GM19193 (cell line): ENCODE results near the gene ATP5F1B.

Source experiments
- POLR2A ChIP-seq: IDR thresholded peaks from 4 replicates; pipeline ENCODE4 v1.6.1; 2011; ENCODE audit not compliant: insufficient read depth, insufficient read length; ENCODE audit errors: extremely low read depth

ATP5F1B gene

DNA sequence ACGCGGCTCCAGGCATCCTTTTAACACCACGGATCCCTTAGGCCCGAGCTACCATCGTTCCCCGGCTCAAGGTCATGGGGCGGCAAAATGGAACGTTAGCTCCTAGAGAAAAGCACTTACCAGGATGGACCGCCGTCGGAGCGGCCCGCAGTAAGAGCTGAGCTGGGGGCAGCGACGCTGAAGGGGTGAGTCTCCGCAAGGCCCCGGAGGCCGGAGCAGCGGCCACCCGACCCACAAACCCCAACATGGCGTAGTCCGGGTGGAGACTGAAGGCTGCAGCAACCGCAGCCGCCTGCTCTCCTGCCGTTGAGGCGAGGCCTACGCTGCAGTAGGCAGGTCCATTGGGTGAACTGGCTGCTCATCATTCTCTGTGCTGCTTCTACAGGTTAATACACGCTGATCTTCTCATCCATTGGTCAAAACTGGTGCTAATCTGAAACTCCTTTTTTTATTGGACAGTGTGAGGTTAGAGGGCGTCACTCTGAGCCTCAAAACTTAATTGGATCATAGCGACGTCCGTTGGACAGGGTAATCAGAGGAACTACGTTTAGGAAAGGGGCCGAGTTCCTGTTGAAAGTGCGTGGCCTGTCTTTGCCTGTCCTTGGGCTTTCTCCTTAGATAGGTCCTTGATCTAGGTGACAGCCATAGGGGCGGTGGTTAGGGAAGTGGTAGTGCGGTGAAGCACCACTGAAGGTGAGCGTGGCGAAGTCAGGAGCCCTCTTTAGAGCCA is at the start of gene ATP5F1B:
Gene ATP5F1B (minus strand): TSS at position 268 of the 730 bp plus-strand sequence. CDS start 21 bp downstream, at position 247.
- TF ChIP-seq POLR2A = peak; percentile 99

DNA sequence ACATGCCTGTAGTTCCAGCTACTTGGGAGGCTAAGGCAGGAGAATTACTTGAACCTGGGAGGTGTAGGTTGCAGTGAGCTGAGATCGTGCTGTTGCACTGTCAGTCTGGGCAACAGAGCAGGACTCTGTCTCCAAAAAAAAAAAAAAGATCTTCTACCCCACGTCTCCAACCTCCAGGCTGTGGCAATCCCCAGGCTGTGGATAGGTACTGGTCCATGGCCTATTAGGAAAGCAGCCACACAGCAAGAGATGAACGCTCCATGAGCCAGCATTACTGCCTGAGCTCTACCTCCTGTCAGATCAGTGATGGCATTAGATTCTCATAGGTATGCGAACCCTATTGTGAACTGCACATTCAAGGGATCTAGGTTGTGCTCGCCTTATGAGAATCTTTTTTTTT is 48.4 kb upstream of the ATP5F1B start:
- no peak for TF ChIP-seq POLR2A

DNA sequence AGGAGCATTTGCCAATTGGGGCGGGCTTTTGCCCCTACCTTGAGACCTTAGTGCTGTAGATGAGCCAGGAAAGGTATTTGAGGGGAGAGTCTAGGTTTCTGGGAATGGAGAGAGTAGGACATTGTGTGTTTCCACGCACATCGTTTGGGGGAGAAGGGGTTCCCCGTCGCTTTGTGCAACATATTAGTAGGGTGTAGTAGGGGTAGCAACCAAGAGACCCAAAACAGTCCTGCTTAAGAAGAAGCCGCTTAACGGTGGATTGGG is 43.0 kb upstream of the ATP5F1B start:
- TF ChIP-seq POLR2A = no peak

DNA sequence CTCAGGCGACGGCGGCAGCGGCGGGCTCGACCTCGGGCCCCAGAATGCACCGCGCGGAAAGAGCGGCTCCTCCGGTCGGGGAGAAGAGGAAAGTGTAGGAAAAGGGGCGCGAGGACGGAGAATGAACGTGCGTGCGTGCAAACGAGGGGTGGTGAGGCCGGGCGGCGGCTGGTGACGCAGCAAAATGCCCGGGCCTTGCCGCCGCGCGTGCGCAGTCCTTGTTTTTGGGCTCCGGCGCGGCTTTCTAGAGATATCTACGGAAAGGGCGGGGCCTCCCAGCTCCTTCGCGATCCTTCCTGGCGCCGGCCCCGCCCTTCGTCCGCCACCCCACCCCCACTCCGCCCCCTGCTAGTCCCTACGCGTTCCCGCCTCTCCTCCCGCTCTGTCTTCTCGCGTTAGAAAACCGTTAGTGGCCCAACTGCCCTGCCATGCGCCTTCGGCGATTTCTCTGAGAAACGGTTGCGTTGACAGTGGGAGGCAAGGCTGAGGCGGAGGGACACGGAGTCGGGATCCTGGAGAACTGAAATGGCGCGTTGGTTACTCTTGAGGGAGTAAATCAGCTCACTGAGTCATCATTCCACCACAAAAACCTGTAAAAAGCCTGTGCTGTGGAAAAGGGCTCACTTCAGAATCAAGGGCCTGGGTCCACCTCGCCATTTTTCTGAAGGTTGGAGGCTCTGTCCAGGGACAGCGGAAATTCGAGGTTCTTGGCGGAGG is 42.5 kb upstream of the ATP5F1B start, which contains the start of gene PTGES3:
Gene PTGES3 (minus strand): TSS at position 156 of the 717 bp plus-strand sequence. CDS start 285 bp downstream, outside the sequence.
- TF ChIP-seq POLR2A = peak; percentile 98

DNA sequence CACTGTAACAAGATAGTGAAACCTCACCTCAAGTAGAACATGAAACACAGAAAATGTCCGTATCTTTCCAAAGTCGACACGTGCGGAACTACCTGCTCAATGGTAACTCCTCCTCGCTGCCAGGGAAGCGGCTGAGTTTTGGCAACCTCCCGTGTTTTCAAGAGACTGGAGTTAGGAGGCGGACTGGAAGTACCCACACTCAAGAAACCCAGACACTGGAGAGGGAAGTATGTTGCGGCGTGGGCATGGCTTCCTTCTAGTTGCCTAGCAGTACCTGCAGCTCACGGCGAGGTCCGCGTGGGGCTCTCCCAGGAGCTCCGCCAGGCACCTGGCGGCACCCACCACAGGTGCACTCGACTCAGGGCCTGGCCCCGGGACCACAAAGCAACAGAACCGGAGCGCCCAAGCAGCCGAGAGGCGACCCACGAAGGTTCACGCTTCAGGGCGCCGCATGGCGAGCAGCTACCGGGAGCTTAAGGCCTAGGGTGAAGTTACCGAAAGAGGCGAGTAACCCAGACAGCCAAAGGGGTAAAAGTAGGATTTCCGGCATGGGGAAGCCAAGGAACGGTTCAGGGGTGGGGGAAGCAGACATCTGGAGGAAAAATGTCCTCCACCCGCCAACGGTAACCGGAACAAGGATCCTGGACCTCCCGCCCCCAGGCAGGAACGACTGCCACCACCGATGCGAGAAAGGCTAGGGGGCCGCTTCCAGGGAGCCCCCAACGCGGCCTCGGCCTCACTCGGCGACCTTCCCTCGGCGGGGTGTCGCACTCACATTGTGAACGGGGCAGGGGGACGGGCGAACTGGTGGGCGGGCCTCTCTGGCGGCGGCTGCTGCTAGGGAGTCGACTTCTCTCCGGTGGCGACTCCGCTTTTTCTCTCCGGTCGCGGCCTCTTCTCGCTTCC is 41.7 kb upstream of the ATP5F1B start:
- TF ChIP-seq POLR2A = peak; percentile 63

DNA sequence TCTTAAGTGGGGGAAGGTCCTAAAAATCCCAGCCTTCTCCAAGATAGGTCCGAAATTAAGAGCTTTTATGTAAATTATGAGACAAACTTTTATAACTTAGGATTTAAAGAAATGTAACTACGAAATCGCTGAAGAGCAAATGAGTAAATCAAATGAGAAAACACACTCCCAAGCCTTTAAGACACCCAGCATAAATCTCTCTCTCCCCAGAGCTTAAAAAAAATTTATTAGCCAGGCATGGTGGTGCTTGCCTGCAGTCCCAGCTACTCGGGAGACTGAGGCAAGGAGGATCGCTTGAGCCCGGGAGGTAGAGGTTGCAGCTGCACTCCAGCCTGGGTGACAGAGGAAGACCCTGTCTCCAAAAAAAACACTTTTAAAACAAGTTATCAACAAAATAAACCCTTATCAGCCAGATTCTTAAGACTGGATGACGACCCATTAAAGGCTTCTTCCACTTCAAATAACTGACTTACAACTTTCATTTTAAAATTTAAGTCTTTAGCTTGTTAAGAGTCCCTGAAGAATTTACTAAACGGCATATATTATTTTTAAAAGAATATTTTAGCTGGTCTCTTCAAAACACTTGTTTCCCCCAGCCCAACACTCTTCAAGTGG is 39.1 kb upstream of the ATP5F1B start:
- no peak for TF ChIP-seq POLR2A

DNA sequence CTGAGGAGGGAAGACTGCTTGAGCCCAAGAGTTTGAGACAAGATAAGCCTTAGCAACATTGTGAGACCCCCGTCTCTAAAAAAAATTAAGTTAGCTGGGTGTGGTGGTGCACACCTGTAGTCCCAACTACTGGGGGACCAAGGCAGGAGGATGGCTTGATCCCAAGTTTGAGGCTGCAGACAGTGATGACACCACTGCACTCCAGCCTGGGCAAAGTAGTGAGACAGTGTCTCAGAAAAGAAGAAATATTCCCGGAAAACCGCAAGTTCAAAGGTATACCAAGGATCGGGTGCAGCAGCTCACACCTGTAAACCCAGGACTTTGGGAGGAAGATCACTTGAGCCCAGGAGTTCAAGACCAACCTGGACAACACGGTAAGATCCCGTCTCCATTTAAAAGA is 36.5 kb upstream of the ATP5F1B start:
- TF ChIP-seq POLR2A = no peak

DNA sequence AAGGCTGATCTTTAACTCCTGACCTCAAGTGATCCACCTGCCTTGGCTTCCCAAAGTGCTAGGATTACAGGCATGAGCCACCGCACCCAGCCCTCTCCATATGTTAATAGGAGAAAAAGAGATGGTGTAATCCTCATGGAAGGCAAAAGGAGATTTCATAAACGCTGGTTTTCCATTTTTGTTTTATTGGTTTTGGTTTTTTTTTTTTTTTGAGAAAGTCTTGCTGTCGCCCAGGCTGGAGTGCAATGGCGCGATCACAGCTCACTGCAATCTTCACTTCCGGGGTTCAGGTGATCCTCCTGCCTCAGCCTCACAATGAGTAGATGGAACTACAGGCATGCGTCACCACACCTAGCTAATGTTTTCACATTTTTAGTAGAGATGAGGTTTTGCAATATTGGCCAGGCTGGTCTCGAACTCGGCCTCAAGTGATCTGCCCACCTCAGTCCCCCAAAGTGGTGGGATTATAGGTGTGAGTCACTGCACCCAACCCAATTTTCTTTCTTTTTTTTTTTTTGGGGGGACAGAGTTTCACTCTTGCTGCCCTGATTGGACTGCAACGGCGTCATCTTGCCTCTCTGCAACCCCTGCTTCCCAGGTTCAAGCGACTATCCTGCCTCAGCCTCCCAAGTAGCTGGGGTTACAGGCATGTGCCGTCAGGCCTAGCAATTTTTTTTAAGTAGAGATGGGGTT is 34.2 kb upstream of the ATP5F1B start:
- no peak for TF ChIP-seq POLR2A

DNA sequence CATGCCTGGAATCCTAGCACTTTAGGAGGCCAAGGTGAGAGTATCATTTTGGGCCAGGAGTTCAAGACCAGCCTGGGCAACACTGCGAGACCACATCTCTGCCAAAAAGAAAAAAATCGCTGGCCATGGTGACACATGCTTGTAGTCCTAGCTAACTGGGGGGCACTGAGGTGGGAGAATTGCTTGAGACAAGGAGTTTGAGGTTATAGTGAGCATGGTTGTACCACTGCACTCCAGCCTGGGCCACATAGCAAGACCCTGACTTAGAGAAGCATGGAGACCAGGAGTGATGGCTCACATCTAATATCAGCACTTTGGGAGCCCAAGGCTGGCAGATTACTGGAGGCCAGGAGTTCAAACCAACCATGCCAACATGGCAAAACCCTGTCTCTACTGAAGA is 33.1 kb upstream of the ATP5F1B start:
- TF ChIP-seq POLR2A = no peak

DNA sequence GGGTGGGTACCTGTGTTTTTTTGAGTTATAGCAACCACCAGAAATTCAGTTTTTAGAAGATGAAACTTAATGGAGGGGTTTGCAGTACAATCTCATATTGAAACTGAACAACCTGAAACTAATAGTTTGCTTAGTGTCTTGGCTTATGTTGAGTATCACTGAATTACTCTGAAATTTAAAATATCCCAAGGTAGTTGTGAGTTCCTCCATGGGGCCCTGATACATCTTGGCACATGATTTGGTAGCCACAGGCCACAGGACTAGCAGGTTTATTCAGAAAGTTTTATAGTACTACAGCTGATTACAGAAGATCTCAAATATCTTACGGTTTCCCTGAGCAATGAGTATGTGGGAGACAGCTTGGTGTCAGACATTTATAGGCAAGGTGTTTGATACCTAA is 31.9 kb upstream of the ATP5F1B start:
- no peak for TF ChIP-seq POLR2A

DNA sequence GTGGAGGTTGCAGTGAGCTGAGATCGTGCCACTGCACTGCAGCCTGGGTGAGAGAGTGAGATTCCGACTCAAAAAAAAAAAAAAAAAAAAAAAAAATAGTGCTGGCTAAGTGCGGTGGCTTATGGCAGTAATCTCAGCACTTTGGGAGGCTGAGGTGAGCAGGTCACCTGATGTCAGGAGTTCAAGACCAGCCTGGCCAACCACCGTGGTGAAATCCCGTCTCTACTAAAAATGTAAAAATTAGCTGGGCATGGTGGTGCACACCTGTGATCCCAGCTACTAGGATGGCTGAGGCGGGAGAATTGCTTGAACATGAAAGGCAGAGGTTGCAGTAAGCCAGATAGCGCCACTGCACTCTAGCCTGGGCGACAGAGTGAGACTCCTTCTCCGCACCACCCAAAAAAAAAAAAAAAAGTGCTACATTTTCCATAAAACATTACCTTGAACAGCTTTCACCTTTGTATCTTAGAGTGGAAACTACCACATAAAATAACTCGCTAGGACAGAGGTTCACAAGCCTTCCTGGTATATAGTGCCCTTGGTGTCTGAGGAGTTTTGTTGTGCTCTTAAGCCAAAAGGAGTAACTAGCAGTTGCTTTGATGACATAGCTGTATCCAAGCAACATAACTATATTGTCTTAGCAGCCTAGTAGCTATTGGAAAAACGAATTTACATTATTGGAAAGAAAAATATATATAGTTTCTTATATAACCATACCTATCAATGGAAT is 31.2 kb upstream of the ATP5F1B start:
- no peak for TF ChIP-seq POLR2A

DNA sequence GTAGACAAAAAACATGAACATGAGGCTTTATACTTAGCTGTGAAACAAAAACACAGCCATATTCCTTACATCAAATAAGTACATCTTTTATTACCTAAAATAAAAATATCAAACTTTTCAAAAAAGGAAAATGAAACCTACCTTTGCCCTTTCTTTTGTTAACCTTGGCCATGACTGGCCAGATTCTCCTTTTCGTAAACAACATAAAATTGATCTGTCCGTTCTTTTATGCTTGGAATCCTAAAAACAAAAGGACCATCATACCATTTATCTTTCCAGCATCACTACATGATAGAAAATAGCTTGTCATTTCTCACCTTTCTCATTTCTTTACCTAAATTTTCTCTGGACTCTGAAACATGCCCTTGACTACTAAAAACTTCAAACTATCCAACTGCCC is 25.8 kb upstream of the ATP5F1B start:
- TF ChIP-seq POLR2A = no peak

DNA sequence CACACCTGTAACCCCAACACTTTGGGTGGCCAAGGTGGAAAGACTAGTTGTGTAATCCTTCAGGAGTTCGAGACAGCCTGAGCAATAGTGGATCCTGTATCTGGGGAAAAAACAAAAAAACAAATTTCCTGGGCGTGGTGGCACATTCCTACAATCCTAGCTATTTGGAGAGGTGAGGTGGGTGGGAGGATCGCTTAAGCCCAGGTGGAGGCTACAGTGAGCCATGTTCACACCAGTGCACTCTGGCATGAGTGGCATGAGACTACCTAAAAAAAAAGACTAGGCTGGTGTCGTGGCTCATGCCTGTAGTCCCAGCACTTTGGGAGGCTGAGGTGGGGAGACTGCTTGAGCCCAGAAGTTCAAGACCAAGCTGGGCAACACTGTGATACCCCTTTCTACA is 25.1 kb upstream of the ATP5F1B start:
- TF ChIP-seq POLR2A = no peak

DNA sequence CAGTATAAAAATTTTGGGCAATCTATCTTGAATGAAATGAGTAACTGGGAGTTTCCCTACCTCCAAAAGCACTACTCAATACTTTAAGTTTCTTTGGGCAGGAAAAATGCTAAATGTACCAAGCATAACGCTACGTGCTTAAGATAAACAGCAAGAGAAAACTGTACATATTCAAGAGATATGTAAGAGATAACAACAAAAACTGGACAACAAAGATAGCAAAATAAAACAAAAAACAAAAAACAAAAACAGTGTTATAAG is 22.3 kb upstream of the ATP5F1B start:
- no peak for TF ChIP-seq POLR2A
